ENCODE data around the gene METTL16. TPM values are rescaled to one million over a fixed set of nuclear protein-coding genes. Genes with fewer than 3 reads are reported as not detected.

Gene METTL16
- total RNA-seq, 4 donors from 2014 or later, result 16.1 to 141 (median 19.8) TPM

DNA sequence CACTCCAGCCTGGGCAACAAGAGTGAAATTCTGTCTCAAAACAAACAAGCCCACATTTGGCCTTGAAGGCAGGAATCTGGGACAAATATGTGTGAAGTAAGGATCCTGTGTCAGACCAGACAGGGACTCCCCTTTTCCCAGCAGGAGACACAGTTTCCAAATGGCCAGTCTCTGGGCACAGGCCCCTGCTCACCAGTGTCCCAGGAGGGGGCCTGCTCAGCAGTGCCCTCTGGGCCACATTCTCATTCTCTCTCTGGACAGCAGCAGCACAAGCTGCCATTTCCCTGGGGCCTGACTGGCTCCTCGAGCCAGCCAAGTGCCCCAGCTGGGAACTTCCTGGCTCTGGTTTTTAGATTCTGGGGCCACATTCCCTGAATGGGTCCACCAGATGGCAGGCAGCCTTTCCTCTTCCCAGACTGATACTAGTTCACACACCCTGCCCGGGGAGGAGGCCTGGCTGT is 99.1 kb downstream of the METTL16 start:
- no peak for DNase-seq
- 55% methylated on average over 2 of the region's 2 CpGs; no CpG with 5 or more reads in 1 of the 2 donors for WGBS, 2 donors (ENCODE audit: low coverage in 1 of 2)
- Histone ChIP-seq H3K4me3 (no peak overlapping the region), H3K36me3 (no peaks in the 10 kb centered on the region), H3K4me1 (peaks cover 7 to 15% (median 9%) of the 10 kb centered on the region in 4 donors), H3K9me3 (no peaks in the 10 kb centered on the region), H3K27ac (peak overlapping the region; percentile 2 to 57 (median 40)), H3K27me3 (no peaks in the 10 kb centered on the region)
- TF ChIP-seq EP300 (IDR thresholded peaks at IDR 0.05; ENCODE audit: low read depth) (no peak), POLR2AphosphoS5 (IDR thresholded peaks at IDR 0.05) (no peak), POLR2A (IDR thresholded peaks at IDR 0.05) (no peak), CTCF (IDR thresholded peaks at IDR 0.05) (no peak)
- intact Hi-C loops (cut with DNase I; ENCODE audit: low total_unique reads), result no loop called here
- in situ Hi-C loops (cut with MboI; ENCODE audit: low pct_ligation_motif_present in 1 of 4, low pct_unique_long_range_greater_than_20kb in 1 of 4, low sequenced_read_pairs in 3 of 4), result no loop called here

DNA sequence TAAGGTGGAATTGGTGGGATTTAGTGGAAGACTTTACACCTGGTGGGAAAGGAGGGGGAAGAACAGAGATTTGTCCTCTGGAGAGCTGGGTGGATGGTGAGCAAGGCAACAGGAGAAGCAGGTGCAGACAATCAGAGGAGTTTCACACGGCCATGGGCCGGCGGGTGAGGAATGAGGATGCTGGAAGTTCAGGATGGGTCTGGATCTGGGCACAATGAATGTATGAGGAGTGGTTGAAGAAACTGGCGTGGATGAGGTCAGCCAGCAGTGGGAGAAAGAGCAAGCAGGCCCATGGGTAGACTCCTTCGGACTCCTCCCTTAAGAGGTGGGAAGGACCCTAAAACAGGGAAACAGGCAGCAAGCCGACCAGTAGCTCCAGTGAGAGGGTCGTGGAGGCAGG is 100.7 kb downstream of the METTL16 start:
- no peak for DNase-seq
- Histone ChIP-seq H3K27ac (no peak overlapping the region), H3K36me3 (no peaks in the 10 kb centered on the region), H3K4me1 (peaks cover 11 to 26% (median 20%) of the 10 kb centered on the region in 4 donors), H3K4me3 (no peak overlapping the region), H3K27me3 (no peaks in the 10 kb centered on the region), H3K9me3 (no peaks in the 10 kb centered on the region)
- TF ChIP-seq POLR2A (IDR thresholded peaks at IDR 0.05) (no peak), POLR2AphosphoS5 (IDR thresholded peaks at IDR 0.05) (no peak), EP300 (IDR thresholded peaks at IDR 0.05; ENCODE audit: low read depth) (no peak), CTCF (IDR thresholded peaks at IDR 0.05) (no peak)
- in situ Hi-C loops (cut with MboI; ENCODE audit: low pct_ligation_motif_present in 1 of 4, low pct_unique_long_range_greater_than_20kb in 1 of 4, low sequenced_read_pairs in 3 of 4) (no loop called here), intact Hi-C loops (cut with DNase I; ENCODE audit: low total_unique reads) (no loop called here)
- 85 to 94% methylated on average over 6 to 7 of the region's 7 CpGs for WGBS, 2 donors (ENCODE audit: low coverage in 1 of 2)

DNA sequence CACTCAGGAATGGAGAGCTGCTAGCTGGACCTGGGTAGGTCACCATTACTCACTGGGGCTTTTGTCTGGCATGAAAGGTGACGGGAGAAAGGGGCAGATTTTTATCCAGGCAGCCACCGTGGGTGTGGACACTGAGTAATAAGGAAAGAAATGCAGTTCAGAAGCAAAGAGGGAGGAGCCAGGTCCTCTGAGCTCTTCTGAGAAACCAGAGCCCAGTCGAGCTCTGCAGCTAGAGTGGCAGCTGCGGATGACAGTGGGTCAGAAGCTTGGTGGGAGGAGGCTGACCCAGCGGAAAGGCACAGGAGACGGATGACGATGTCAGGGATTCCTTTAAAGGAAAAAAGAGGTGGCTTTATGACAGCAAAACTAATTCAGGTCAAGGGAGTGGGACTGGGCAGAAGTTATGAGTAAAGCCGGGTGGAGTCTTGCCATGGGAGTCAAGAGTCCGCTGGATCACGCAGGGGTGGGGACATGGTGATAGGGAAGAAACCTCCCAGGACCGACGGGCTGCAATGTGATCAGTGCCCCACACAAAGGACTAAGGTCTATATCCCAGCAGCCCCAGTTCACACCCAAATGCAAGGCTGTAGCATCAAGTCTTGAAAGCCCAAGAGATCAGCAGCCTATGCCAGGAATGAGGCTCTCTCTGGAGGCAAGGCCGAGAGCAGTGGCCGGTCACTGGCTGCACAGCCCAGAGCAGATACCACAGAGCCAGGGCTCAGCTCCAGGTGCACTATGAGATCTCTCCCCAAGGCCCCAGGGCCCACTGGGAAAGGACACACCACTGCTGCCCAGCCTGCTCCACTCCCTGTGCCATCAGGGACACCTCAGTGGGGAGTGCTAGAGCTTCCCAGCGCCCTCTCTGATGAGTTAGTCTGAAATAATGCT is 104.5 kb downstream of the METTL16 start:
- Histone ChIP-seq H3K36me3 (no peaks in the 10 kb centered on the region), H3K27me3 (no peaks in the 10 kb centered on the region), H3K4me1 (peaks cover 39 to 59% (median 54%) of the 10 kb centered on the region in 4 donors), H3K4me3 (no peak overlapping the region), H3K9me3 (no peaks in the 10 kb centered on the region), H3K27ac (peak overlapping the region; percentile 98 to 100 (median 100))
- in situ Hi-C loops (cut with MboI; ENCODE audit: low pct_ligation_motif_present in 1 of 4, low pct_unique_long_range_greater_than_20kb in 1 of 4, low sequenced_read_pairs in 3 of 4) (no loop called here), intact Hi-C loops (cut with DNase I; ENCODE audit: low total_unique reads) (no loop called here)
- DNase-seq, result peak; percentile 91
- peak; percentile 69 for TF ChIP-seq POLR2A (IDR thresholded peaks at IDR 0.05)
- no peak for TF ChIP-seq CTCF (IDR thresholded peaks at IDR 0.05)
- TF ChIP-seq EP300 (IDR thresholded peaks at IDR 0.05; ENCODE audit: low read depth), result no peak
- TF ChIP-seq POLR2AphosphoS5 (IDR thresholded peaks at IDR 0.05), result peak; percentile 61 to 76 (median 63)
- 14 to 26% methylated on average over 7 to 15 of the region's 15 CpGs for WGBS, 2 donors (ENCODE audit: low coverage in 1 of 2)

DNA sequence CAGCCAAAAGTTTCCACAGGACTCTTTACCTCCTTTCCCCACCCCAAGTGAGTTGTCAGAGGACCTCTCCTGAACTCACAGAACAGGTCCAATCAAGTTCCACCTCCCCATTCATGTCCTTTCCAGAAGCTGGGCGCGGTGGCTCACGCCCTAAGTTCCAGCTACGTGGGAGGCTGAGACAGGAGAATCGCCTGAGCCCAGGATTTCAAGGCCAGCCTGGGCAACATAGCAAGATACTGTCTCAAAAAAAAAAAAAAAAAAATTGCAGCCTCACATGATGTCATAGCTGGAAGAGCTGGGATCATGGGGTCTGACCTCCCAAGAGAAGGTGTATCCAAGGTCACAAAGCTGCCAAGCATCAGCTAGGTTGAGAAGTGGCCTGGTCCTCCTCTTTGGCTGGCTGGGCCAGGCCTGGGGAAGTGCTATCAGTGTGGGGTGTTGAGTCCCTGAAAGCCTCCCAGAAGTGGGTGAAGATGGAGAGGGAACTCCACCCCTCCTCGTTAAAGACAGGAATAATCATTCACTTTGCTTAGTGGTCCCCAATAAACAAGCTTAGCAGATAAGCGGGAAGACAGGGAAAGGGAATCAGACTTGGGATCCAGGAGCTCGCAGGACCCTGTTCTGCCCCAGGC is 105.3 kb downstream of the METTL16 start:
- no peak overlapping the region for H3K4me3 ChIP-seq

More for the DNA sequence above, 105.3 kb downstream of the METTL16 start:
- 50 to 67% methylated on average over 3 to 8 of the region's 8 CpGs for WGBS, 2 donors (ENCODE audit: low coverage in 1 of 2)
- in situ Hi-C loops (cut with MboI; ENCODE audit: low pct_ligation_motif_present in 1 of 4, low pct_unique_long_range_greater_than_20kb in 1 of 4, low sequenced_read_pairs in 3 of 4), result no loop called here
- intact Hi-C loops (cut with DNase I; ENCODE audit: low total_unique reads), result no loop called here
- Histone ChIP-seq H3K27me3 (no peaks in the 10 kb centered on the region), H3K4me1 (peaks cover 39 to 59% (median 54%) of the 10 kb centered on the region in 4 donors), H3K36me3 (no peaks in the 10 kb centered on the region), H3K9me3 (no peaks in the 10 kb centered on the region), H3K27ac (peak overlapping the region; percentile 98 to 100 (median 100))
- peak; percentile 79 for DNase-seq
- TF ChIP-seq EP300 (IDR thresholded peaks at IDR 0.05; ENCODE audit: low read depth) (peak; percentile 12), CTCF (IDR thresholded peaks at IDR 0.05) (no peak), POLR2AphosphoS5 (IDR thresholded peaks at IDR 0.05) (peak in 1 of 3 donors; percentile 57), POLR2A (IDR thresholded peaks at IDR 0.05) (no peak)
